Measurements from ENCODE around the gene PPP2R3C. TPM values are rescaled to one million over a fixed set of nuclear protein-coding genes. Genes with fewer than 3 reads are reported as not detected.

PPP2R3C gene
- total and polyA plus RNA-seq, 2 of the 13 experiments (the other 11 are each of a cell fraction or from before 2014, with no cell fraction given): 63.4 to 102 TPM

DNA sequence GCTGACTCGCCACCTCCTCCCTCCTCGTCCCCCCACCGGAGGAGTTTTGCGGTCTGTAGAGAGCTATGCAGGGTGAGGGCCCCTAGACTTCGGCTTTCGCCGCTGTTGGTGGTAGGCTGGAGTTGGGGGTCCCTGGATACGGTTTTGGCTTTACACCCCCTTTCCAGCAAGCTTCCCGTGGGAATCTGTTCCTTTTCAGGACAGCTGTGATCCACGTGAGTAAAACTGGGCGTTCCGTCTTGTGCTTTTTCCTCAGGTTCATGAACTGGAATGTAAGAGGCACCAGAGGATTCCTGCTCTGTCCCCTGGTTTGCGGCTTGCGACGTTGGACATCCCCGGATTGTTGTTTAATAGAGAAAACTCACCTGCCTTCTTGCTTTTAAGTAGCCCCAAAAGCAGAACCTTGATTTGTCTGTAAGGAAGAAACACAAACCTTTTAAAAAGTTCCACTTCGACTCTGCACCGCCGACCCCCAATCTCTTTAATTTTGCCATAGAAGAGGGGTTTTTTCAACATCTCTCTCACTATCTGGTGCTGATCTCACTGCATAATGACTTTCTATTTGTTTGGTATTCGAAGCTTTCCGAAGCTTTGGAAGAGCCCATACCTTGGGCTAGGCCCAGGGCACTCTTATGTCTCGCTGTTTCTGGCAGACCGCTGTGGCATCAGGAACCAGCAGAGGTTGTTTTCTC is 1.1 kb upstream of the PPP2R3C start (continued):
- TF ChIP-seq THAP9 (CRISPR knock-in tag; IDR thresholded peaks at IDR 0.05; ENCODE audit: borderline replicate concordance) (no peak), ZFX (CRISPR knock-in tag; IDR thresholded peaks at IDR 0.05; ENCODE audit: low read depth) (no peak; the same call in 1 of the 2 replicates), YEATS4 (CRISPR knock-in tag; IDR thresholded peaks at IDR 0.05; ENCODE audit: borderline replicate concordance) (no peak), TERF1 (CRISPR knock-in tag; IDR thresholded peaks at IDR 0.05) (no peak), ZC3H4 (CRISPR knock-in tag; IDR thresholded peaks at IDR 0.05; ENCODE audit: borderline replicate concordance) (peak; percentile 93; the same call in 1 of the 2 replicates), ZNF292 (CRISPR knock-in tag; IDR thresholded peaks at IDR 0.05; ENCODE audit: borderline replicate concordance, low read depth) (peak; percentile 82; the same call in 1 of the 2 replicates), ZNF549 (CRISPR knock-in tag; IDR thresholded peaks at IDR 0.05) (no peak), ZNF580 (CRISPR knock-in tag; IDR thresholded peaks at IDR 0.05; ENCODE audit: borderline replicate concordance, low read depth) (peak; percentile 15; the same call in 1 of the 2 replicates), MTA1 (CRISPR knock-in tag; IDR thresholded peaks at IDR 0.05; ENCODE audit: borderline replicate concordance) (0 out of 2 replicates have a peak, but pooled peaks have one; percentile 68), POLR2A (IDR thresholded peaks at IDR 0.05; ENCODE audit: insufficient read depth in 1 of 2, low read depth in 2 of 2, low read length in 2 of 2) (no peak), GABPB1 (CRISPR knock-in tag; IDR thresholded peaks at IDR 0.05) (no peak), THAP11 (CRISPR knock-in tag; IDR thresholded peaks at IDR 0.05) (peak; percentile 93; the same call in 1 of the 2 replicates), TCF12 (IDR thresholded peaks at IDR 0.05) (no peak), TCF12 (CRISPR knock-in tag; IDR thresholded peaks at IDR 0.05) (no peak), E2F5 (CRISPR knock-in tag; conservative IDR thresholded peaks at IDR 0.05) (peak; percentile 7; the same call in 1 of the 2 replicates), ZNF333 (CRISPR knock-in tag; IDR thresholded peaks at IDR 0.05; ENCODE audit: borderline replicate concordance) (peak; percentile 86; the same call in 1 of the 2 replicates), HOMEZ (CRISPR knock-in tag; IDR thresholded peaks at IDR 0.05; ENCODE audit: low read depth) (peak; percentile 13; the same call in 1 of the 2 replicates), ERF (CRISPR knock-in tag; IDR thresholded peaks at IDR 0.05) (peak; percentile 6; the same call in 1 of the 2 replicates), SAFB2 (CRISPR knock-in tag; IDR thresholded peaks at IDR 0.05; ENCODE audit: borderline replicate concordance, low read depth) (0 out of 2 replicates have a peak, but pooled peaks have one; percentile 81), AHR (CRISPR knock-in tag; IDR thresholded peaks at IDR 0.05) (peak; percentile 73; the same call in 1 of the 2 replicates), MED13 (CRISPR knock-in tag; IDR thresholded peaks at IDR 0.05) (no peak), BCL6 (CRISPR knock-in tag; IDR thresholded peaks at IDR 0.05) (no peak), JUNB (CRISPR knock-in tag; IDR thresholded peaks at IDR 0.05; ENCODE audit: borderline replicate concordance) (no peak), ZNF652 (CRISPR knock-in tag; IDR thresholded peaks at IDR 0.05; ENCODE audit: borderline replicate concordance, low read depth) (no peak)
